ENCODE results near the gene BCAN.

Gene BCAN

DNA sequence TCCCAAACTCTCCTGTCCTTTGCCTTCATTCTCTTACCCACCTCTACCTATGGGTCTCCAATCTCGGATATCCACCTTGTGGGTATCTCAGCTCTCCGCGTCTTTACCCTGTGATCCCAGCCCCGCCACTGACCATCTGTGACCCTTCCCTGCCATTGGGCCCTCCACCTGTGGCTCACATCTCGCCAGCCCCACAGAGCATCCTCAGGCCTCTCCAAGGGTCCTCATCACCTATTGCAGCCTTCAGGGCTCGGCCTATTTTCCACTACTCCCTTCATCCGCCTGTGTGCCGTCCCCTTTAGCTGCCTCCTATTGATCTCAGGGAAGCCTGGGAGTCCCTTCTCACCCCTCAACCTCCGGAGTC lies 11.1 kb downstream of the BCAN start:
- Histone ChIP-seq H3K27me3 (ENCODE audit: control insufficient read depth in 2 of 2, insufficient read depth in 2 of 2, low read length in 2 of 2) (peaks cover 0 to 12% of the 10 kb centered on the region in 2 donors), H3K4me1 (ENCODE audit: control insufficient read depth in 2 of 2, insufficient read depth in 2 of 2, low read length in 2 of 2) (peaks cover 8 to 11% of the 10 kb centered on the region in 2 donors), H3K9ac (ENCODE audit: low read depth in 1 of 2, low read length in 2 of 2) (no peak overlapping the region), H3K36me3 (ENCODE audit: control insufficient read depth in 2 of 2, insufficient read depth in 2 of 2, low read length in 2 of 2) (no peaks in the 10 kb centered on the region), H3K9me3 (ENCODE audit: control insufficient read depth in 2 of 2, low read length in 2 of 2) (no peaks in the 10 kb centered on the region), H3K4me3 (ENCODE audit: low read length in 2 of 2) (no peak overlapping the region), H3K27ac (ENCODE audit: low read depth in 2 of 2, low read length in 2 of 2) (no peak overlapping the region)

GRCh38 chr1:156654700-156655099 lies 12.8 kb downstream of the BCAN start:
- Histone ChIP-seq H3K27me3 (ENCODE audit: control insufficient read depth in 2 of 2, insufficient read depth in 2 of 2, low read length in 2 of 2) (peaks cover 0 to 7% of the 10 kb centered on the region in 2 donors), H3K36me3 (ENCODE audit: control insufficient read depth in 2 of 2, insufficient read depth in 2 of 2, low read length in 2 of 2) (no peaks in the 10 kb centered on the region), H3K4me1 (ENCODE audit: control insufficient read depth in 2 of 2, insufficient read depth in 2 of 2, low read length in 2 of 2) (peaks cover 17 to 19% of the 10 kb centered on the region in 2 donors), H3K9ac (ENCODE audit: low read depth in 1 of 2, low read length in 2 of 2) (no peak overlapping the region), H3K4me3 (ENCODE audit: low read length in 2 of 2) (no peak overlapping the region), H3K9me3 (ENCODE audit: control insufficient read depth in 2 of 2, low read length in 2 of 2) (no peaks in the 10 kb centered on the region), H3K27ac (ENCODE audit: low read depth in 2 of 2, low read length in 2 of 2) (no peak overlapping the region)

- Histone ChIP-seq H3K27me3 (ENCODE audit: control insufficient read depth in 2 of 2, insufficient read depth in 2 of 2, low read length in 2 of 2) (peaks cover 0 to 5% of the 10 kb centered on the region in 2 donors), H3K4me3 (ENCODE audit: low read length in 2 of 2) (no peak overlapping the region), H3K36me3 (ENCODE audit: control insufficient read depth in 2 of 2, insufficient read depth in 2 of 2, low read length in 2 of 2) (no peaks in the 10 kb centered on the region), H3K9ac (ENCODE audit: low read depth in 1 of 2, low read length in 2 of 2) (no peak overlapping the region), H3K27ac (ENCODE audit: low read depth in 2 of 2, low read length in 2 of 2) (no peak overlapping the region), H3K9me3 (ENCODE audit: control insufficient read depth in 2 of 2, low read length in 2 of 2) (no peaks in the 10 kb centered on the region), H3K4me1 (ENCODE audit: control insufficient read depth in 2 of 2, insufficient read depth in 2 of 2, low read length in 2 of 2) (peaks cover 21 to 24% of the 10 kb centered on the region in 2 donors)
Measured at GRCh38 chr1:156655151-156655903, 13.4 kb downstream of the BCAN start.

DNA sequence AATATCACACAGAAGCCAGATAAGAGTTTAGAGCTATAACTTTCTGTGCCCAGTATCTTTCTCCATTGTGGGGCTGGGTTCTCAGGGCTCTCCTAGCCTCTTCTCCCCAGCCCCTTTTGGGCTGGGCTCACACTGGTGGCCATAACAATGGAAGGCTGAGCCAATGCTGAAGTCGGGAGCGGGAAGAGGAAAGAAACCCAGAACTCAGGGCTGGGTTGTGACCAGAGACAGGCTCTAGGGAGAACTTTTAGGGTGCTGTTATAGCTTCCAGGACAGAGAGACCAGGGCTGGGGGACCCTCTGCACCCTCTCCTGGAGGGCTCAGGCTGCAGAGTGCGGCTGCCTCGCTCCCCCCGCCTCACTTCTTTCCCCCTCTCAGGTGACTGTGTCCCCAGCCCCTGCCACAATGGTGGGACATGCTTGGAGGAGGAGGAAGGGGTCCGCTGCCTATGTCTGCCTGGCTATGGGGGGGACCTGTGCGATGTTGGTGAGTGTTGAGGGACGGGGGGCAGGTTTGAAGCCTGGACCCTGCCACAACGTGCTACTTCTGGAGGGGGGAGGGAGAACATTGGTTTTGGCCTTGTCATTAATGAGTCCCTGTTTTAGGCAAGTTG lies 14.1 kb downstream of the BCAN start:
- Histone ChIP-seq H3K4me3 (ENCODE audit: low read length in 2 of 2) (no peak overlapping the region), H3K36me3 (ENCODE audit: control insufficient read depth in 2 of 2, insufficient read depth in 2 of 2, low read length in 2 of 2) (no peaks in the 10 kb centered on the region), H3K9ac (ENCODE audit: low read depth in 1 of 2, low read length in 2 of 2) (no peak overlapping the region), H3K27ac (ENCODE audit: low read depth in 2 of 2, low read length in 2 of 2) (no peak overlapping the region), H3K27me3 (ENCODE audit: control insufficient read depth in 2 of 2, insufficient read depth in 2 of 2, low read length in 2 of 2) (peaks cover 0 to 5% of the 10 kb centered on the region in 2 donors), H3K4me1 (ENCODE audit: control insufficient read depth in 2 of 2, insufficient read depth in 2 of 2, low read length in 2 of 2) (peaks cover 27 to 31% of the 10 kb centered on the region in 2 donors), H3K9me3 (ENCODE audit: control insufficient read depth in 2 of 2, low read length in 2 of 2) (no peaks in the 10 kb centered on the region)

GRCh38 chr1:156656806-156657740 lies 15.2 kb downstream of the BCAN start:
- H3K4me3 ChIP-seq (ENCODE audit: low read length in 2 of 2), result peak overlapping the region; percentile 28 to 58
- H3K9me3 ChIP-seq (ENCODE audit: control insufficient read depth in 2 of 2, low read length in 2 of 2), result no peaks in the 10 kb centered on the region
- H3K9ac ChIP-seq (ENCODE audit: low read depth in 1 of 2, low read length in 2 of 2), result peak overlapping the region; percentile 8 to 14
- peaks cover 36 to 41% of the 10 kb centered on the region in 2 donors for H3K4me1 ChIP-seq (ENCODE audit: control insufficient read depth in 2 of 2, insufficient read depth in 2 of 2, low read length in 2 of 2)
- no peak overlapping the region for H3K27ac ChIP-seq (ENCODE audit: low read depth in 2 of 2, low read length in 2 of 2)
- H3K27me3 ChIP-seq (ENCODE audit: control insufficient read depth in 2 of 2, insufficient read depth in 2 of 2, low read length in 2 of 2), result peaks cover 0 to 5% of the 10 kb centered on the region in 2 donors
- H3K36me3 ChIP-seq (ENCODE audit: control insufficient read depth in 2 of 2, insufficient read depth in 2 of 2, low read length in 2 of 2), result no peaks in the 10 kb centered on the region

- H3K4me1 ChIP-seq (ENCODE audit: control insufficient read depth in 2 of 2, insufficient read depth in 2 of 2, low read length in 2 of 2), result peaks cover 44 to 45% of the 10 kb centered on the region in 2 donors
- peak overlapping the region in 1 of 2 donors; percentile 14 for H3K9ac ChIP-seq (ENCODE audit: low read depth in 1 of 2, low read length in 2 of 2)
- H3K4me3 ChIP-seq (ENCODE audit: low read length in 2 of 2), result peak overlapping the region; percentile 28 to 58
- no peaks in the 10 kb centered on the region for H3K36me3 ChIP-seq (ENCODE audit: control insufficient read depth in 2 of 2, insufficient read depth in 2 of 2, low read length in 2 of 2)
- H3K27ac ChIP-seq (ENCODE audit: low read depth in 2 of 2, low read length in 2 of 2), result no peak overlapping the region
- no peaks in the 10 kb centered on the region for H3K9me3 ChIP-seq (ENCODE audit: control insufficient read depth in 2 of 2, low read length in 2 of 2)
- H3K27me3 ChIP-seq (ENCODE audit: control insufficient read depth in 2 of 2, insufficient read depth in 2 of 2, low read length in 2 of 2), result peaks cover 0 to 5% of the 10 kb centered on the region in 2 donors
Measured at GRCh38 chr1:156657741-156658319, 15.9 kb downstream of the BCAN start.

DNA sequence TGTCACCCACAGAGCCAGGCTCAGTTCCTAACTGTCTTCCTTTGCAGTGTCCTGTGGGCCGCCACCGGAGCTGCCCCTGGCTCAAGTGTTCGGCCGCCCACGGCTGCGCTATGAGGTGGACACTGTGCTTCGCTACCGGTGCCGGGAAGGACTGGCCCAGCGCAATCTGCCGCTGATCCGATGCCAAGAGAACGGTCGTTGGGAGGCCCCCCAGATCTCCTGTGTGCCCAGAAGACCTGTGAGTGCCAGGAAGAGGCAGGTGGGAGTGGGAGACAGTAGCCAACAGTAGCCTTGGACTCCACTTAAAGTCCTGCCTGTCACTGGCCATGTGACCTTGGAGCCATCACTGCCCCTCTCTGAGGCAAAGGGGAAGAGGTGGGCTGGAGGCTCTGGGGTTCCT lies 16.6 kb downstream of the BCAN start:
- Histone ChIP-seq H3K9ac (ENCODE audit: low read depth in 1 of 2, low read length in 2 of 2) (no peak overlapping the region), H3K4me3 (ENCODE audit: low read length in 2 of 2) (no peak overlapping the region), H3K27me3 (ENCODE audit: control insufficient read depth in 2 of 2, insufficient read depth in 2 of 2, low read length in 2 of 2) (peaks cover 0 to 5% of the 10 kb centered on the region in 2 donors), H3K4me1 (ENCODE audit: control insufficient read depth in 2 of 2, insufficient read depth in 2 of 2, low read length in 2 of 2) (peaks cover 45% of the 10 kb centered on the region in 2 donors), H3K27ac (ENCODE audit: low read depth in 2 of 2, low read length in 2 of 2) (peak overlapping the region in 1 of 2 donors; percentile 19), H3K9me3 (ENCODE audit: control insufficient read depth in 2 of 2, low read length in 2 of 2) (no peaks in the 10 kb centered on the region), H3K36me3 (ENCODE audit: control insufficient read depth in 2 of 2, insufficient read depth in 2 of 2, low read length in 2 of 2) (no peaks in the 10 kb centered on the region)

GRCh38 chr1:156658945-156659574 lies 17.1 kb downstream of the BCAN start:
- Histone ChIP-seq H3K27me3 (ENCODE audit: control insufficient read depth in 2 of 2, insufficient read depth in 2 of 2, low read length in 2 of 2) (peaks cover 0 to 5% of the 10 kb centered on the region in 2 donors), H3K4me3 (ENCODE audit: low read length in 2 of 2) (no peak overlapping the region), H3K27ac (ENCODE audit: low read depth in 2 of 2, low read length in 2 of 2) (peak overlapping the region; percentile 19 to 47), H3K36me3 (ENCODE audit: control insufficient read depth in 2 of 2, insufficient read depth in 2 of 2, low read length in 2 of 2) (no peaks in the 10 kb centered on the region), H3K4me1 (ENCODE audit: control insufficient read depth in 2 of 2, insufficient read depth in 2 of 2, low read length in 2 of 2) (peaks cover 46% of the 10 kb centered on the region in 2 donors), H3K9me3 (ENCODE audit: control insufficient read depth in 2 of 2, low read length in 2 of 2) (no peaks in the 10 kb centered on the region), H3K9ac (ENCODE audit: low read depth in 1 of 2, low read length in 2 of 2) (no peak overlapping the region)

DNA sequence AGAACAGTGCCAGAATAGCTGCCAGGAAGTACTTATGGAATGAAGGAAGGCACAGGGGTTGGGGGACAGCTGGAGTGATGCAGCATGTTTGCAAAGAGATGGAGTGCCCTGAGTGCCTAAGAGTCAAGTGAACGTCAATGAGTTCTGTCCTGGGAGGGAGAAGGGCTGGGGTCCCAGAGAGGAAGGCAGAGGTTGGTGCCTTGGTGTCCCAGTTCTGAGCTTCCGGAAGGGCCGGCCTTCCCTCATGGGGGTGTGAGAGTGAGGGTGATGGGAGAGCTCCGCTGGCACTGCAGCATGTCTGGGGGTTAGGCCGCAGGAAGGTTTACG lies 17.7 kb downstream of the BCAN start:
- Histone ChIP-seq H3K9ac (ENCODE audit: low read depth in 1 of 2, low read length in 2 of 2) (peak overlapping the region; percentile 56), H3K27ac (ENCODE audit: low read depth in 2 of 2, low read length in 2 of 2) (peak overlapping the region; percentile 78 to 80), H3K4me3 (ENCODE audit: low read length in 2 of 2) (peak overlapping the region; percentile 59 to 69), H3K27me3 (ENCODE audit: control insufficient read depth in 2 of 2, insufficient read depth in 2 of 2, low read length in 2 of 2) (peaks cover 0 to 5% of the 10 kb centered on the region in 2 donors), H3K36me3 (ENCODE audit: control insufficient read depth in 2 of 2, insufficient read depth in 2 of 2, low read length in 2 of 2) (no peaks in the 10 kb centered on the region), H3K4me1 (ENCODE audit: control insufficient read depth in 2 of 2, insufficient read depth in 2 of 2, low read length in 2 of 2) (peaks cover 52% of the 10 kb centered on the region in 2 donors), H3K9me3 (ENCODE audit: control insufficient read depth in 2 of 2, low read length in 2 of 2) (no peaks in the 10 kb centered on the region)
